NCI-H526 (cell line): ENCODE data around the gene CUL4A.

Source experiments
- DNase-seq, 2 experiments: peaks; one replicate each; lab custom pipeline; 2025; lab: John Stamatoyannopoulos, UW

The CUL4A gene

GRCh38 chr13:113208421-113209335 lies 735 bp upstream of the CUL4A start, which contains the start of gene PCID2:
Gene PCID2, minus strand, starts transcription at chr13:113208669. Its CDS starts 35 bp downstream, at chr13:113208634.
- DNase-seq = peak; percentile 86 to 97

GRCh38 chr13:113209759-113210421 lies 477 bp downstream of the CUL4A start:
- DNase-seq = peak; percentile 50 to 85

GRCh38 chr13:113210833-113211232 lies 1.4 kb downstream of the CUL4A start:
- DNase-seq = no peak

- DNase-seq = peak in 1 of 2 experiments; percentile 29
Observed at GRCh38 chr13:113211774-113212173, 2.4 kb downstream of the CUL4A start.

- peak; percentile 35 to 54 for DNase-seq
Observed at GRCh38 chr13:113216254-113217048, 7.0 kb downstream of the CUL4A start.

- DNase-seq = no peak
Observed at GRCh38 chr13:113218586-113218985, 9.2 kb downstream of the CUL4A start.

GRCh38 chr13:113219256-113219940 lies 10.0 kb downstream of the CUL4A start:
- no peak for DNase-seq

GRCh38 chr13:113220141-113220598 lies 10.8 kb downstream of the CUL4A start:
- DNase-seq = no peak

- DNase-seq = peak in 1 of 2 experiments; percentile 15
Observed at GRCh38 chr13:113220877-113221276, 11.5 kb downstream of the CUL4A start.

- DNase-seq = no peak
Observed at GRCh38 chr13:113223070-113223469, 13.7 kb downstream of the CUL4A start.

GRCh38 chr13:113224486-113224885 lies 15.1 kb downstream of the CUL4A start:
- DNase-seq = no peak

- no peak for DNase-seq
Observed at GRCh38 chr13:113225515-113225914, 16.1 kb downstream of the CUL4A start.

- DNase-seq = no peak
Observed at GRCh38 chr13:113226873-113227450, 17.5 kb downstream of the CUL4A start.

GRCh38 chr13:113229161-113229560 lies 19.7 kb downstream of the CUL4A start:
- no peak for DNase-seq

GRCh38 chr13:113229791-113230190 lies 20.4 kb downstream of the CUL4A start:
- DNase-seq = no peak

GRCh38 chr13:113231306-113232207 lies 22.1 kb downstream of the CUL4A start:
- no peak for DNase-seq

- no peak for DNase-seq
Observed at GRCh38 chr13:113232208-113233003, 23.0 kb downstream of the CUL4A start.

- DNase-seq = no peak
Observed at GRCh38 chr13:113233101-113233500, 23.7 kb downstream of the CUL4A start.

GRCh38 chr13:113238536-113238935 lies 29.1 kb downstream of the CUL4A start:
- DNase-seq = no peak
